ENCODE data around the gene SPTLC3.

The SPTLC3 gene

DNA sequence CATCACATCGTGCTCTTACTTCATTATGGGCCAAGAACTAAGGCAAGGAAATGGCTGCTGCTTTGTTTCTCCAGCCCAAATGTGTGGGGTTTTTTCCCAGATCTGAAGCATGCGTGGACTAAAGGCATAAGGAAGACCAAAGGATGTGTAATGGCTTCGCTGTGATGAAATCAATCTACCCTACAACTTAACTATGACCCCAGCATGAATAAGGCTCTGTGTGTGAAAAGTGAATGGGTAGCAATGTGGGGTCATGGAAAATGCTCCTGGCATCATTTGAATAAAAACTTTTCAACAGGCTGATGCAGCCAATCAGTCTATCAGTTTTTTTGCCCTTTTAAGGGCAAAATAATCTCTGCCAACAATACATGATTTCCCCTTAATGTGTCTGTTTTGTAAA, 162.0 kb downstream of the SPTLC3 start:
- no peaks in the 10 kb centered on the region for H3K4me1 ChIP-seq (ENCODE audit: control insufficient read depth in 1 of 2, insufficient read depth in 2 of 2, low read length in 2 of 2)
- H3K27ac ChIP-seq (ENCODE audit: low read depth, low read length): no peak overlapping the region
- no peak overlapping the region for H3K4me3 ChIP-seq (ENCODE audit: low read depth in 1 of 2, low read length in 2 of 2)
- H3K9me3 ChIP-seq (ENCODE audit: control insufficient read depth in 1 of 2, low read length in 2 of 2): no peaks in the 10 kb centered on the region
- H3K36me3 ChIP-seq (ENCODE audit: control insufficient read depth in 1 of 2, insufficient read depth in 2 of 2, low read length in 2 of 2): no peaks in the 10 kb centered on the region
- H3K27me3 ChIP-seq (ENCODE audit: control insufficient read depth in 1 of 2, insufficient read depth in 2 of 2, low read length in 2 of 2): no peaks in the 10 kb centered on the region
- no peak overlapping the region for H3K9ac ChIP-seq (ENCODE audit: low read depth in 1 of 2, low read length in 2 of 2)

DNA sequence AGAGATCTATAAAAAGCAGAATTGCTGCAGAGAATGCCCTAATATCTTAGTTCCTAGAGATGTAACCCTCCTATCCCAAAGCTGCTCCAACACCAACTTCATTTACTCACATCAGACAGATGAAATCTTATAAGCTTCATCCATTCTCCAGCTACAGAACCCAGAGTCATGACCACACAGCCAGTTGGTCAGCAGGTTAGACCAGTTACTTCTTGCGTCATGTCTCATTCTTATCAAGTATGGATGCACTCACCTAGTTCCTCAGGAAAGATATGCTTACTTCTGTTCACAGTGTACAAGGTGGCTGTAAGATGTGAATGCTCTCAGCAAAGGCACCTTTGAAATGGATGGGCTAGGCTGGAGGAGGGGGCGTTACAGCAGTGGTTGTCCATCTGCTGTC, 164.4 kb downstream of the SPTLC3 start:
- H3K27ac ChIP-seq (ENCODE audit: low read depth, low read length): no peak overlapping the region
- no peaks in the 10 kb centered on the region for H3K9me3 ChIP-seq (ENCODE audit: control insufficient read depth in 1 of 2, low read length in 2 of 2)
- H3K27me3 ChIP-seq (ENCODE audit: control insufficient read depth in 1 of 2, insufficient read depth in 2 of 2, low read length in 2 of 2): no peaks in the 10 kb centered on the region
- no peaks in the 10 kb centered on the region for H3K36me3 ChIP-seq (ENCODE audit: control insufficient read depth in 1 of 2, insufficient read depth in 2 of 2, low read length in 2 of 2)
- no peaks in the 10 kb centered on the region for H3K4me1 ChIP-seq (ENCODE audit: control insufficient read depth in 1 of 2, insufficient read depth in 2 of 2, low read length in 2 of 2)
- no peak overlapping the region for H3K4me3 ChIP-seq (ENCODE audit: low read depth in 1 of 2, low read length in 2 of 2)
- no peak overlapping the region for H3K9ac ChIP-seq (ENCODE audit: low read depth in 1 of 2, low read length in 2 of 2)

DNA sequence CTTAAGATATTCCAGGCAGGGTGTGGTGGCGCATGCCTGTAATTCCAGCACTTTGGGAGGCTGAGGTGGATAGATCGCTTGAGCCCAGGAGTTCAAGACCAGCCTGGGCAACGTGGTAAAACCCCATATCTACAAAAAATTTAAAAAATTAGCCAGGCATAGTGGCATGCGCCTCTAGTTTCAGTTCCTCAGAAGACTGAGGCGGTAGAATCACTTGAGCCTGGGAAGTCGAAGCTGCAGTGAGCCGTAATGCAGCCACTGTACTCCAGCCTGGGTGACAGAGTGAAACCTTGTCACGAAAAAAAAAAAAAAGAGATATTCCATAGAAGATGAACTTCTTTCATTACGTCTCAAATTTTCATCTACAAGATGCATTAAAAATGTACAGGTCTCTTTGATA, 165.6 kb downstream of the SPTLC3 start:
- H3K27ac ChIP-seq (ENCODE audit: low read depth, low read length): no peak overlapping the region
- no peaks in the 10 kb centered on the region for H3K27me3 ChIP-seq (ENCODE audit: control insufficient read depth in 1 of 2, insufficient read depth in 2 of 2, low read length in 2 of 2)
- H3K4me1 ChIP-seq (ENCODE audit: control insufficient read depth in 1 of 2, insufficient read depth in 2 of 2, low read length in 2 of 2): no peaks in the 10 kb centered on the region
- no peak overlapping the region for H3K9ac ChIP-seq (ENCODE audit: low read depth in 1 of 2, low read length in 2 of 2)
- H3K36me3 ChIP-seq (ENCODE audit: control insufficient read depth in 1 of 2, insufficient read depth in 2 of 2, low read length in 2 of 2): no peaks in the 10 kb centered on the region
- no peaks in the 10 kb centered on the region for H3K9me3 ChIP-seq (ENCODE audit: control insufficient read depth in 1 of 2, low read length in 2 of 2)
- no peak overlapping the region for H3K4me3 ChIP-seq (ENCODE audit: low read depth in 1 of 2, low read length in 2 of 2)

DNA sequence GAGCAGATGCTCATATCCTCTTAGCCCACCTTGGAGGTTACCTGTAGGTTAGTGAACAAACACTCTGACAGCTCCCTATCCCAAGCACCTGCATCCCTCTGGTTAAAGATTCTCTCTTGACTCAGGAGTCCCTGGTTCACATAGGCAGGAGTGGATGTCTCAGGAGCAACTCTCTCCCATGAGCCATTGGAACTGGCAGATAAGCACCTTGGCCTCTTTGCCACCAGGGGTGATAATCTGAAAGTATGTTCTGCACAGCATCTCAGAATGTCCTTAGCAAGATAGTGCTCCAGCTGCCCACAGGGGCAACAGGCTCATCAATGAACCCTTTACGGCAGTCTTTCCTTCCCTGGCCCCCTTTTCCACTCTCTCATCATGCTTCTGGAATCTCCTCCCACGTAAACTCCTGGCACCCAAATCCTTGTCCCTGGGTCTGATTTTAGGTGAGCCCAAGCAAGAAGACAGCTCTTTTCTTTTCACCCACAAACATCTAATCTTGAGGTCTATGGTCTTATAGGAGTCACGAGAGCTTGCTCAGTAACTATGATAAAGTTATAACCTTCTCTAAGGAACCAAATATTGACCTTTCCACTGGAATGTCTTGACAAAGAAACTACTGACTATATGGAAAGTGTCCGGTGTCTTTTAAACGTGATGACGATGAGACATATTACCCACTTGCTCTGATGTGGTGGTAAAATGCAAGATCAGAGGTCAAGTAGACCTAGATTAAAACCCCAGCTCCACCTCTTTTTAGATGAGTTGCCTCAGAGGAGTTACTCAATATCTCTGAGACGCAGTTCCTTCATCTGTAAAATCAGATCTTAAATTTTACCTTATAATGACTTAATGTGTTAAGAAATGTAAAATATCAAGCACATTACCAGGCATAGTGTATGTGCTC, 172.5 kb downstream of the SPTLC3 start:
- Histone ChIP-seq H3K9me3 (ENCODE audit: control insufficient read depth in 1 of 2, low read length in 2 of 2) (no peaks in the 10 kb centered on the region), H3K4me1 (ENCODE audit: control insufficient read depth in 1 of 2, insufficient read depth in 2 of 2, low read length in 2 of 2) (no peaks in the 10 kb centered on the region), H3K4me3 (ENCODE audit: low read depth in 1 of 2, low read length in 2 of 2) (no peak overlapping the region), H3K9ac (ENCODE audit: low read depth in 1 of 2, low read length in 2 of 2) (no peak overlapping the region), H3K36me3 (ENCODE audit: control insufficient read depth in 1 of 2, insufficient read depth in 2 of 2, low read length in 2 of 2) (no peaks in the 10 kb centered on the region), H3K27ac (ENCODE audit: low read depth, low read length) (no peak overlapping the region), H3K27me3 (ENCODE audit: control insufficient read depth in 1 of 2, insufficient read depth in 2 of 2, low read length in 2 of 2) (no peaks in the 10 kb centered on the region)

DNA sequence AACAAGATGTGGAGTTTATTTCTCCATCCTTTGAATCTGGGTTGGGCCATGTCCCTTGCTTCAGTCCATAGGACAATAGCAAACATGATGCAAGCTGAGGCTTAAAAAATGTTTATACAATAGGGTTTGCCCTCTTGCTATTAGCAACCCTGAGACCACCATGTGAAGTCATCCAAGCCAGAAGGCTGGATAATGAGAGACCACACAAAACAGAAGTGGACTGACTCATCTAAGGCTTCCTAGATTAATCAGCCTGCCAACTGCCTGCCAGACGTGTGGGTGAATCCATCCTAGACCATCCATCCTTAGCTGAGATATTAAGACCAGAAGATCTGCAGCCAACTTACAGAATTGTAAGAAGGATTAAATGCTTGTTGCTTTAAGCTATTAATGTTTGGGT, 174.2 kb downstream of the SPTLC3 start:
- Histone ChIP-seq H3K4me1 (ENCODE audit: control insufficient read depth in 1 of 2, insufficient read depth in 2 of 2, low read length in 2 of 2) (no peaks in the 10 kb centered on the region), H3K27ac (ENCODE audit: low read depth, low read length) (no peak overlapping the region), H3K4me3 (ENCODE audit: low read depth in 1 of 2, low read length in 2 of 2) (no peak overlapping the region), H3K36me3 (ENCODE audit: control insufficient read depth in 1 of 2, insufficient read depth in 2 of 2, low read length in 2 of 2) (no peaks in the 10 kb centered on the region), H3K9me3 (ENCODE audit: control insufficient read depth in 1 of 2, low read length in 2 of 2) (no peaks in the 10 kb centered on the region), H3K9ac (ENCODE audit: low read depth in 1 of 2, low read length in 2 of 2) (no peak overlapping the region), H3K27me3 (ENCODE audit: control insufficient read depth in 1 of 2, insufficient read depth in 2 of 2, low read length in 2 of 2) (no peaks in the 10 kb centered on the region)

DNA sequence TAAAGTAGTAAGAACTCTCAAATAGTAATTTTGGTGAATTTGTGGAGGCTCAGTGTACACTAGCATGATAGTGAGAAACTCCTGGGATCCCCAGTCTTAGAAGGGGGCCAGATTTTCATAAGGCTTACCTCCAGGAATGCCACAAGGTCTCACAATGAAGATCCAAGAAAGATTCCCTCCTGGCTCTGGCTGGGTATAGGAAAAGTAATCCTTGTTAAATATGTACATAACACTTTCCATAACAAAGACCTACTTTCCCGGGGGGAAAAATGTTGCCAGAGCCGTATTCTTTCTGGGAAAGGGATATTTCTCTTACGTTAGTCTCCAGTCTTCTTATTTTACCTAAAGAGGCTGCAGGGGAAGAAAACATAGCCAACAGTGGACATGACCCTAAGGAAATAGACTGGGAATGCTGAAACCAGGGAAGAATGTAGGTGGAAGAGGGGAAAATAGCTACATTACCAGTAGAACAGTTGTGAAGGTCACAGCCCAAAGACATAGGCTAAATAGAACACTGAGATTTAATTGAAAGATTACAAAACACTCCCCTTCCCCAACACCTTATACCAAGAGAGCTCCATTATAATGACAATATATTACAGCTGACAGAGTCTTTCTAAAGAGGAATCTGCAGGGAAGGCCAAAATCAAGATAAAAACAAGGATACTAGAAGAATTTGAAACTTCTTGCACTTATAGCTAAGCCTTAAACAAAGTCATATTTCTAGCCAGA, 177.4 kb downstream of the SPTLC3 start:
- H3K4me1 ChIP-seq (ENCODE audit: control insufficient read depth in 1 of 2, insufficient read depth in 2 of 2, low read length in 2 of 2): no peaks in the 10 kb centered on the region
- H3K27me3 ChIP-seq (ENCODE audit: control insufficient read depth in 1 of 2, insufficient read depth in 2 of 2, low read length in 2 of 2): no peaks in the 10 kb centered on the region
- no peaks in the 10 kb centered on the region for H3K36me3 ChIP-seq (ENCODE audit: control insufficient read depth in 1 of 2, insufficient read depth in 2 of 2, low read length in 2 of 2)
- H3K9ac ChIP-seq (ENCODE audit: low read depth in 1 of 2, low read length in 2 of 2): no peak overlapping the region
- H3K9me3 ChIP-seq (ENCODE audit: control insufficient read depth in 1 of 2, low read length in 2 of 2): no peaks in the 10 kb centered on the region
- no peak overlapping the region for H3K4me3 ChIP-seq (ENCODE audit: low read depth in 1 of 2, low read length in 2 of 2)
- H3K27ac ChIP-seq (ENCODE audit: low read depth, low read length): no peak overlapping the region

DNA sequence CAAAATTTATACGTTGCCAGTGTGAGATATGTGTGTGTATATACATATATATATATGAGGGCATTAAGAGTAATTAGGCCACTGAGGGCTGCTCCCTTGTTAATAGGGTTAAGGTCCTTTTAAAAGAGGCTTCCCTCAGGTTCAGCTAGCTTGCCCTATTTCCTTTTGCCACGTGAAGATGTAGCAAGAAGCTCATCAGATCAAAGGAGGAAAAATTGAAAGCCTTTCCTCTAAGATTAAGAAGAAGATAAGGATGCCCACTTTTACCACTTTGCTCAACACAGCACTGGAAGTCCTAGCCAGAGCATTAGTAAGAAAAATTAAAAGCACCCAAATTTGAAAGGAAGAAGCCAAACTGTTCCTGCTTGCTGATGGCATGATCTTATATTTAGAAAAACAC, 179.1 kb downstream of the SPTLC3 start:
- Histone ChIP-seq H3K9ac (ENCODE audit: low read depth in 1 of 2, low read length in 2 of 2) (no peak overlapping the region), H3K4me1 (ENCODE audit: control insufficient read depth in 1 of 2, insufficient read depth in 2 of 2, low read length in 2 of 2) (no peaks in the 10 kb centered on the region), H3K36me3 (ENCODE audit: control insufficient read depth in 1 of 2, insufficient read depth in 2 of 2, low read length in 2 of 2) (no peaks in the 10 kb centered on the region), H3K9me3 (ENCODE audit: control insufficient read depth in 1 of 2, low read length in 2 of 2) (no peaks in the 10 kb centered on the region), H3K27ac (ENCODE audit: low read depth, low read length) (no peak overlapping the region), H3K4me3 (ENCODE audit: low read depth in 1 of 2, low read length in 2 of 2) (no peak overlapping the region), H3K27me3 (ENCODE audit: control insufficient read depth in 1 of 2, insufficient read depth in 2 of 2, low read length in 2 of 2) (no peaks in the 10 kb centered on the region)

DNA sequence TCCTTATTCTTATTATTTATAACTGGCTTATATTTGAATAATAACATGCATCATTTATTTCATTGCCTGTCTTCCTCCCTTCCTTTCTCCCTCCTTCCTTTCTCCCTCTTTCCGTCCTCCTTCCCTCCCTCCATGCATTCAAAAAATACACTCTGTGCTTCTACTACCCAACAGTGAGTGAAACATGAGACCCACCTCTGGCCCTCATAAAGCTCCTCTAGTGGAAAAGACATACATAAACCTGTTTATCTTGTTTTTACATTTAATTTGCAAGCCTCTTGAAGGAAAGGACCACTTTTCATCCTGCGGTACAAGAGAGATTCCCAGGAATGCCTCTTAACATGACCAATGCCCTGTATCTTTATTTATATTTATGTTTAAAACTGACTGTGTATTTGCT, 190.5 kb downstream of the SPTLC3 start:
- Histone ChIP-seq H3K36me3 (ENCODE audit: control insufficient read depth in 1 of 2, insufficient read depth in 2 of 2, low read length in 2 of 2) (no peaks in the 10 kb centered on the region), H3K27ac (ENCODE audit: low read depth, low read length) (no peak overlapping the region)

DNA sequence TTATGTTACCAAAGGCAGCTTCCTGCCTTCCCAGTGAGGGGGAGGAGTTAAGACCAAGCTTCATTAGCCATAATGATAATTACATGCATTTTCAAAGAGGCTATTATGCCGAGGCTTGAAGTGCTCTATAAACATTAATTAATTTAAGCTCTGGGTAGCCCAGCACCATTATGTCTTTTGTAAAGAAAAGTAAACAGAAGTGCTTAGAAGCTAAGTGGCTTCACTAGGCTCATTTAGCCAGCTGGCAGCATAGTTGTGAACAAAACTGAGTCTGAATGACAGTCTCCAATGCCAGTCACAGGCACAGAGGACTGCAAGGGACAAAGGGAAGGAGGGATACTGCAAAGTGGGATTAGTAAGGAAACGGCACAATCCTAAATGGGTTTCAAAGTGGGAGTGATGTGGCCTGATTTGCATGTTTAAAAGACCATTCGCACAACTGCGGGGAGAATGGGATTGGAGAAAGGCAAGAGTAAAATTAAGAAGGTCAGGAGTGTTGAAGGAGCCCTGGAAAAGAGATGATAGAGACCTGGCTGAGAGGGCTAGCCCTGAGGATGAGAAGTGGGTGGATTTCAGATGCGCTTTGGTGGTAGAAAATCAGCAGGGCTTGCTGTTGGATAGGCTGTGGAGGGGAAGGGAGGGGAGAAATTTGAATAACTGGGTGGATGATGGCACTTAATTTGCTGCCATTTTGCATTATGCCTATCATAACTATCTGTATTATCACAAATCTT, 192.2 kb downstream of the SPTLC3 start:
- no peak overlapping the region for H3K9ac ChIP-seq (ENCODE audit: low read depth in 1 of 2, low read length in 2 of 2)
- no peaks in the 10 kb centered on the region for H3K36me3 ChIP-seq (ENCODE audit: control insufficient read depth in 1 of 2, insufficient read depth in 2 of 2, low read length in 2 of 2)
- H3K27me3 ChIP-seq (ENCODE audit: control insufficient read depth in 1 of 2, insufficient read depth in 2 of 2, low read length in 2 of 2): no peaks in the 10 kb centered on the region
- no peaks in the 10 kb centered on the region for H3K9me3 ChIP-seq (ENCODE audit: control insufficient read depth in 1 of 2, low read length in 2 of 2)
- H3K27ac ChIP-seq (ENCODE audit: low read depth, low read length): no peak overlapping the region
- no peak overlapping the region for H3K4me3 ChIP-seq (ENCODE audit: low read depth in 1 of 2, low read length in 2 of 2)
- no peaks in the 10 kb centered on the region for H3K4me1 ChIP-seq (ENCODE audit: control insufficient read depth in 1 of 2, insufficient read depth in 2 of 2, low read length in 2 of 2)

More for the DNA sequence above, 190.5 kb downstream of the SPTLC3 start:
- no peaks in the 10 kb centered on the region for H3K4me1 ChIP-seq (ENCODE audit: control insufficient read depth in 1 of 2, insufficient read depth in 2 of 2, low read length in 2 of 2)
- no peaks in the 10 kb centered on the region for H3K27me3 ChIP-seq (ENCODE audit: control insufficient read depth in 1 of 2, insufficient read depth in 2 of 2, low read length in 2 of 2)
- no peak overlapping the region for H3K4me3 ChIP-seq (ENCODE audit: low read depth in 1 of 2, low read length in 2 of 2)
- no peak overlapping the region for H3K9ac ChIP-seq (ENCODE audit: low read depth in 1 of 2, low read length in 2 of 2)
- no peaks in the 10 kb centered on the region for H3K9me3 ChIP-seq (ENCODE audit: control insufficient read depth in 1 of 2, low read length in 2 of 2)

DNA sequence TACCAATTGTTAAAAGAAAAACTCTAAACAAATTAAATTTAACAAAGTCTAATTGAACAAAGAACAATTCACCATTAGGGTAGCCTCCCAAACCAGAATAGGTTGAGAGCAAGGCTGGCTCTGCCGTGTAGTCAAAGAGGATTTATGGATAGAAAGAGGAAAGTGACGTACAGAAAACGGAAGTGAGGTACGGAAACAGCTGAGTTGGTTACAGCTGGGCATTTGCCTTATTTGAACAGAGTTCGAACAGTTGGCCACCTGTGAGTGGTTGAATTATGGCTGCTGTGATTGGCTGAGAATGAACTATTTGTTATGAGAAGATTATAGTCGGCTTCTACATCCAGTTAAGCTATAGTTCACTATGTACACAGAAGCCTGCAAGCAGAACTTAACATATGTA, 193.8 kb downstream of the SPTLC3 start:
- H3K9ac ChIP-seq (ENCODE audit: low read depth in 1 of 2, low read length in 2 of 2): no peak overlapping the region
- H3K27me3 ChIP-seq (ENCODE audit: control insufficient read depth in 1 of 2, insufficient read depth in 2 of 2, low read length in 2 of 2): no peaks in the 10 kb centered on the region
- no peaks in the 10 kb centered on the region for H3K4me1 ChIP-seq (ENCODE audit: control insufficient read depth in 1 of 2, insufficient read depth in 2 of 2, low read length in 2 of 2)
- H3K4me3 ChIP-seq (ENCODE audit: low read depth in 1 of 2, low read length in 2 of 2): no peak overlapping the region
- no peaks in the 10 kb centered on the region for H3K9me3 ChIP-seq (ENCODE audit: control insufficient read depth in 1 of 2, low read length in 2 of 2)
- no peak overlapping the region for H3K27ac ChIP-seq (ENCODE audit: low read depth, low read length)
- no peaks in the 10 kb centered on the region for H3K36me3 ChIP-seq (ENCODE audit: control insufficient read depth in 1 of 2, insufficient read depth in 2 of 2, low read length in 2 of 2)
